Activated CD4-positive, alpha-beta T cell treated with anti-CD3 and anti-CD28 coated beads, Interleukin-2, amount 10 ng/mL, durations not matched to agents 7 days and 5 days (primary cell): Measurements from ENCODE around the gene NFATC4. TPM values are rescaled to one million over a fixed set of nuclear protein-coding genes. Genes with fewer than 3 reads are reported as not detected.
"Not testable (repeated sequence)": the region's sequence is repeated elsewhere in the genome, so short reads cannot be mapped to it uniquely, and the experiment has no call there.

ENCODE experiments used
- CTCF ChIA-PET: fragments of 350-600 bp; sonication (Branson Sonifier 250); formaldehyde crosslinking; loops from one replicate; lab custom pipeline; 2021; ENCODE audit warnings: antibody characterized with exemption; lab: Charles Lee
- POLR2A ChIA-PET: fragments of 350-600 bp; sonication (Branson Sonifier 250); formaldehyde crosslinking; loops from one replicate; lab custom pipeline; 2021; ENCODE audit warnings: antibody characterized with exemption; lab: Charles Lee
- DNase-seq: peaks from one replicate; pipeline ENCODE4 v3.0.0-alpha.2; 2020
- H3K27ac Mint-ChIP-seq: one replicate; pipeline ENCODE4 v1.8.0; 2021; ENCODE audit warnings: mild to moderate bottlenecking, moderate library complexity, mixed read lengths
- H3K27me3 Mint-ChIP-seq: one replicate; pipeline ENCODE4 v1.8.0; 2021; ENCODE audit warnings: mixed read lengths
- H3K36me3 Mint-ChIP-seq: one replicate; pipeline ENCODE4 v1.8.0; 2021; ENCODE audit warnings: low read depth, mixed read lengths
- H3K4me1 Mint-ChIP-seq: one replicate; pipeline ENCODE4 v1.8.0; 2021; ENCODE audit warnings: mixed read lengths
- H3K4me3 Mint-ChIP-seq: one replicate; pipeline ENCODE4 v1.8.0; 2021; ENCODE audit warnings: mild to moderate bottlenecking, moderate library complexity, mixed read lengths
- H3K9me3 Mint-ChIP-seq: one replicate; pipeline ENCODE4 v1.8.0; 2021; ENCODE audit warnings: mixed read lengths
- total RNA-seq, 2 experiments: library from RNA; stranded (reverse); gene quantifications; one replicate each; pipeline ENCODE4 v1.2.3, GENCODE V29; 2021

NFATC4 gene
- not detected for total RNA-seq

DNA sequence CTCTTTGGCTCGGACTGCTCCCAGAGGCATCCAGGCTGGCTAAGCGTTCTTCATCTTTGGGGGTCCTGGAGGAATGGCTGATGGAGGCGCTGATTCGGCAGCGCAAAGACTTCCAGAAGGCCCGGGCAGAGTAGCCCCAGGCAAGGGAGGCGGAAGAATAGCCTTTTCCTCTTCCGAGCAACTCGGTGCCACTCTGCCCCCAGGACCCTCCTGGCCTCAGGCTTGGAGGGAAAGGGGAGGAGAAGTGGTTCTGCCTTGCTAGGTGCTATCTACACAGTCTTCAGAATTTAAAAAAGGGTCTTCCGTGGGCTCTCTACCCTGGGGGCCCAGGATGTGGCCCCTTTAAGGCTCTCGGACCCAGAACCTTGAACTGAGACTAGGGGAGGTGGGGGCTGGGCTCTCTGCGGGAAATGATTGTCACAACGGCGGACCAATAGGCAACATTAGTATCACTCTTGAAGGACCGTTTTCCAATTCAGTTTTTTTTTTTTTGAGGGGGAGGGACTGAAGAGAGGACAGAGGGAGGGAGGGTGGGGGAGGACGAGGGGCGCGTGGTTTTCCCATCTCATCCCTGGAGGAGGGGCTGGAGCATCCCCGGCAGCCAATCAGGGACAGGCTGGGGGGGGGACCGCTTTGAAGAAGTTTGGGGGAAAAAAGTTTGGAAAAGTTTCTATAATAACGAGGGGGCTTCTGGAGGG, at the start of gene NFATC4:
NFATC4 (plus strand) TSS at position 671 of the 698 bp plus-strand sequence. CDS start 157 bp downstream, outside the sequence.
- no peak for DNase-seq
- peaks cover 2% of the 10 kb centered on the region for H3K36me3 Mint-ChIP-seq
- CTCF ChIA-PET: no interaction called here
- POLR2A ChIA-PET: no interaction called here
- H3K27ac Mint-ChIP-seq: no peak within 1 kb of the TSS
- H3K27me3 Mint-ChIP-seq: peaks cover 46% of the 10 kb centered on the region
- peaks cover 25% of the 10 kb centered on the region for H3K4me1 Mint-ChIP-seq
- H3K4me3 Mint-ChIP-seq: no peak within 1 kb of the TSS
- no peaks in the 10 kb centered on the region for H3K9me3 Mint-ChIP-seq

GRCh38 chr14:24321212-24321975, 46.6 kb upstream of the NFATC4 start:
- ChIA-PET POLR2A (no interaction called here), CTCF (interaction anchor here (0.6 to 13.5 kb wide), 6 partner anchors 8 to 110 kb away, joined by 3 to 136 read pairs (median 4); partner anchors contain the start of genes CIDEB, LTB4R and LTB4R2)
- peaks cover 14% of the 10 kb centered on the region for H3K27me3 Mint-ChIP-seq

DNA sequence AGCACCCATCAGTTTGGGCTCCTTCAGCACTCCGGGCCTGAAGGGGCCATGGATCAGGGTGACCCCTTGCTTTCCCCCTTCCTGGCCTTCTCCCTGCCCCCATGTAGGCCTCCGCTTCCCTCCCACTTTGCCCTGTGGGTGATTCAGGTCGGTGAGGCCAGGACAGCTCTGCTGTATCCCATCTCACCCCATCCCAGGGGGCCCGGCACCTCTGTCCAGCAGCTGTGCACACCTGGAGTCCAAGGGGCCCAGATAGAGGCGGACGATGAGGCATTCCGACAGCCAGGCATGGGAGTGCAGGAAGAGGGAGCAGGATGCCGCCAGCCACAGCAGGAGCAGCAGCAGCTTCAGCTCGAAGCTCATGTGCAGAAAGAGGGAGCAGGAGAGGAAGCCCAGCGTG, 45.3 kb upstream of the NFATC4 start:
- POLR2A ChIA-PET: no interaction called here
- no peaks in the 10 kb centered on the region for H3K9me3 Mint-ChIP-seq
- H3K4me1 Mint-ChIP-seq: peaks cover 9% of the 10 kb centered on the region
- H3K36me3 Mint-ChIP-seq: peaks cover 1% of the 10 kb centered on the region
- peaks cover 14% of the 10 kb centered on the region for H3K27me3 Mint-ChIP-seq
- CTCF ChIA-PET: interaction anchor here (0.9 to 13.5 kb wide), 6 partner anchors 10 to 109 kb away, joined by 3 to 136 read pairs (median 4); partner anchors contain the start of genes CIDEB, LTB4R and LTB4R2
- DNase-seq: no peak
- no peak overlapping the region for H3K27ac Mint-ChIP-seq
- no peak overlapping the region for H3K4me3 Mint-ChIP-seq

More at GRCh38 chr14:24321212-24321975, 46.6 kb upstream of the NFATC4 start:
- Mint-ChIP-seq H3K4me1 (peaks cover 10% of the 10 kb centered on the region), H3K36me3 (peaks cover 1% of the 10 kb centered on the region), H3K9me3 (no peaks in the 10 kb centered on the region), H3K27ac (no peak overlapping the region), H3K4me3 (no peak overlapping the region)
- DNase-seq: no peak

DNA sequence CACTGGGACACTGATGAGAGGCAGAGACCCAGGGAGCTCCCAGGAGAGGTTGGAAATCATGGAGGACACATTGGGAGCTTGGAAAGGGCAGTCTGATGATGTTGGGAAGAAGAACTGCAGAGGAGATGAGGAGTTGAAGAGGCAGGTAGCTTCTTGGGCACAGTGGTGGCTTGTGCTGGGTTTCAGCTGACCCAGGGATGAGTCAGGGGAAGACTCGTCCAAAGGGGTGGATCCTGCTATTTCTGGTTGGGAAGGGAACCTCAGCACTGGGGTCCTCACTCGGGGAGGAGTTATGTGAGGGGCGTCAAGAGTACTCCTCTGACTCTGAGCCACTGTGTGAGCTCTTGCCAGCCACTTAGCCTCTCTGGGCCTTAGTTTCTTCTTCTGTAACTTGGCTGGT, 44.6 kb upstream of the NFATC4 start:
- no peaks in the 10 kb centered on the region for H3K36me3 Mint-ChIP-seq
- H3K4me1 Mint-ChIP-seq: peaks cover 11% of the 10 kb centered on the region
- no peak overlapping the region for H3K27ac Mint-ChIP-seq
- POLR2A ChIA-PET: no interaction called here
- H3K4me3 Mint-ChIP-seq: no peak overlapping the region
- no peaks in the 10 kb centered on the region for H3K9me3 Mint-ChIP-seq
- H3K27me3 Mint-ChIP-seq: peaks cover 14% of the 10 kb centered on the region
- CTCF ChIA-PET: interaction anchor here (0.7 to 13.5 kb wide), 5 partner anchors 10 to 108 kb away, joined by 3 to 136 read pairs (median 4); partner anchors contain the start of genes CIDEB, LTB4R, LTB4R2 and TINF2
- DNase-seq: no peak

- no peak for DNase-seq
- Mint-ChIP-seq H3K4me3 (no peak overlapping the region), H3K4me1 (peaks cover 16% of the 10 kb centered on the region), H3K9me3 (no peaks in the 10 kb centered on the region), H3K27ac (no peak overlapping the region), H3K36me3 (no peaks in the 10 kb centered on the region), H3K27me3 (peaks cover 14% of the 10 kb centered on the region)
- CTCF ChIA-PET: interaction anchor here (0.6 to 13.5 kb wide), 5 partner anchors 9 to 113 kb away, joined by 3 to 136 read pairs (median 3); partner anchors contain the start of genes CIDEB, LTB4R, LTB4R2 and TINF2
- POLR2A ChIA-PET: no interaction called here
Measured at GRCh38 chr14:24324024-24324423, 44.0 kb upstream of the NFATC4 start.

DNA sequence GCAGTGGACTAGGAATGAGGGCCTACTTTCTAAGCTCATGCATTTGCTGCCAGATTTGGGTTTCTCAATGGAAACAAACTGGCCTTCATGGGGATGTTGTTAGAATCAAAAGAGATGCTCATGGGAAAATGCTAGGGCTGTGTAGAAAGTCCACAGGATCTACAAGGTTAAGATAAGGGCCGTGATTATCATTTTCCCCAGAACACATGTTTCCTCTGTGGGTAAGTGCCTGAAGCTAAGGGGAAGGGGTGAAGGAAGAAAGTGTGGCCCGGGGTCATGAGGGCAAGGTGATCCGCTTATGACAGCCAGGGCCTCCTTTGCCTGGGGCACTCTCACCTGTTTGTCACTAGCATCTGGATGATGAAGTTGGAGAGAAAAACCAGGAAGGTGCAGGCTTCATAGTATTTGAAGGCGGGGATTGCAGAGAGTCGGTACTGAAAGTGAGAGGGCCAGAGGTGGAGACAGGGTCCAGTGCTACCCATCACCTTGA, 42.9 kb upstream of the NFATC4 start:
- no peak for DNase-seq
- Mint-ChIP-seq H3K27me3 (peaks cover 9% of the 10 kb centered on the region), H3K27ac (no peak overlapping the region), H3K4me1 (peaks cover 27% of the 10 kb centered on the region), H3K9me3 (no peaks in the 10 kb centered on the region), H3K4me3 (no peak overlapping the region), H3K36me3 (no peaks in the 10 kb centered on the region)
- ChIA-PET POLR2A (interaction anchor here (0.7 kb wide), 1 partner anchor 83 kb away, joined by 4 read pairs; the partner anchor contains the start of gene TINF2), CTCF (interaction anchor here (1.0 to 13.5 kb wide), 6 partner anchors 8 to 112 kb away, joined by 3 to 136 read pairs (median 6); partner anchors contain the start of genes CIDEB, LTB4R, LTB4R2 and RIPK3)

GRCh38 chr14:24325963-24326362, 42.0 kb upstream of the NFATC4 start:
- POLR2A ChIA-PET: interaction anchor here (0.7 kb wide), 1 partner anchor 84 kb away, joined by 4 read pairs; the partner anchor contains the start of gene TINF2
- CTCF ChIA-PET: interaction anchor here (1.4 to 13.5 kb wide), 4 partner anchors 14 to 111 kb away, joined by 3 to 136 read pairs (median 9); partner anchors contain the start of genes CIDEB, LTB4R, LTB4R2 and RIPK3

DNA sequence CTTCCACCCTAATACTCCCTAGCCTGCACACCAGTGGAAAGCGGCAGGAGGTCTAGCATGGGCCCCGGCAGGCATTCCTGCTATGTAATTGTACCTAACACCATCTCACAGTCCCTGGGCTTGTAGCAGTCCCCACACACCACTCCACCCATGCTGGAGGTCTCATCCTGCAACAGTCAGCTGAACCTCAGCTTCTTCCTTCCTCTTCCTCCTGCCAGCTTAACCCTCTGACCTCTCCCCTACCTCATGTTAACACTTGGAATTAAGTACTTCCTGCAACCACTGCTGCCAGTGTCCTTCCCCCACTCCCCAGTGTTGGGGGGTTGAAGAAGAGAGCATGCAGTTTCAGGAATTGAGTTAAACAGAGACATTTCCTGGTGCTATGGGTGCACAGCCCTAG, 40.7 kb upstream of the NFATC4 start:
- Mint-ChIP-seq H3K27ac (peak overlapping the region; percentile 77), H3K27me3 (peaks cover 17% of the 10 kb centered on the region), H3K4me1 (peaks cover 40% of the 10 kb centered on the region), H3K9me3 (no peaks in the 10 kb centered on the region), H3K36me3 (no peaks in the 10 kb centered on the region), H3K4me3 (no peak overlapping the region)
- ChIA-PET POLR2A (no interaction called here), CTCF (interaction anchor here (0.6 to 13.5 kb wide), 6 partner anchors 8 to 109 kb away, joined by 3 to 136 read pairs (median 9); partner anchors contain the start of genes CIDEB, LTB4R, LTB4R2 and RIPK3)
- no peak for DNase-seq

More at GRCh38 chr14:24325963-24326362, 42.0 kb upstream of the NFATC4 start:
- Mint-ChIP-seq H3K4me3 (no peak overlapping the region), H3K9me3 (no peaks in the 10 kb centered on the region), H3K27ac (no peak overlapping the region), H3K4me1 (peaks cover 28% of the 10 kb centered on the region), H3K27me3 (peaks cover 10% of the 10 kb centered on the region), H3K36me3 (no peaks in the 10 kb centered on the region)
- no peak for DNase-seq

GRCh38 chr14:24327914-24328313, 40.1 kb upstream of the NFATC4 start:
- DNase-seq, H3K36me3 Mint-ChIP-seq, H3K9me3 Mint-ChIP-seq, H3K27ac Mint-ChIP-seq, POLR2A ChIA-PET, H3K4me3 Mint-ChIP-seq: not testable (repeated sequence)
- H3K4me1 Mint-ChIP-seq: peaks cover 44% of the 10 kb centered on the region
- H3K27me3 Mint-ChIP-seq: peaks cover 19% of the 10 kb centered on the region
- CTCF ChIA-PET: interaction anchor here (1.4 to 13.5 kb wide), 7 partner anchors 9 to 109 kb away, joined by 4 to 136 read pairs (median 9); partner anchors contain the start of genes CIDEB, LTB4R, LTB4R2 and RIPK3

GRCh38 chr14:24329073-24329663, 38.8 kb upstream of the NFATC4 start:
- Mint-ChIP-seq H3K27ac (peak overlapping the region; percentile 38), H3K4me3 (no peak overlapping the region), H3K36me3 (no peaks in the 10 kb centered on the region), H3K4me1 (peaks cover 53% of the 10 kb centered on the region), H3K27me3 (peaks cover 25% of the 10 kb centered on the region), H3K9me3 (no peaks in the 10 kb centered on the region)
- CTCF ChIA-PET: interaction anchor here (0.8 to 13.5 kb wide), 8 partner anchors 8 to 108 kb away, joined by 3 to 136 read pairs (median 7); partner anchors contain the start of genes CBLN3, CIDEB, KHNYN and LTB4R
- DNase-seq: no peak
- POLR2A ChIA-PET: no interaction called here

GRCh38 chr14:24329736-24330135, 38.2 kb upstream of the NFATC4 start:
- no peak overlapping the region for H3K27ac Mint-ChIP-seq
- H3K27me3 Mint-ChIP-seq: peaks cover 29% of the 10 kb centered on the region

More at GRCh38 chr14:24329736-24330135, 38.2 kb upstream of the NFATC4 start:
- peaks cover 57% of the 10 kb centered on the region for H3K4me1 Mint-ChIP-seq
- no peaks in the 10 kb centered on the region for H3K9me3 Mint-ChIP-seq
- no peak overlapping the region for H3K4me3 Mint-ChIP-seq
- ChIA-PET CTCF (interaction anchor here (1.0 to 13.5 kb wide), 8 partner anchors 9 to 107 kb away, joined by 3 to 136 read pairs (median 7); partner anchors contain the start of genes CIDEB, LTB4R, LTB4R2 and RIPK3), POLR2A (no interaction called here)
- H3K36me3 Mint-ChIP-seq: no peaks in the 10 kb centered on the region
- DNase-seq: peak; percentile 52
